HG02981 (cell line): ENCODE measurements around the gene GPS2.
A peak's percentile ranks its signal among the peaks of the same experiment; 100 is the strongest.

Experiments
- ATAC-seq: cut with Tn5 transposase; IDR thresholded peaks from one replicate; pipeline ENCODE4 v1.9.1; 2021; ENCODE audit warnings: mild to moderate bottlenecking, moderate library complexity; ENCODE audit not compliant: unreplicated experiment

GPS2 gene

GRCh38 chr17:7314719-7315569 is at the start of gene GPS2:
Gene GPS2, minus strand, starts transcription at chr17:7315360. Its CDS starts 308 bp downstream, at chr17:7315052.
- peak; percentile 68 for ATAC-seq

GRCh38 chr17:7363311-7363710 is 48.2 kb upstream of the GPS2 start:
- no peak for ATAC-seq

- no peak for ATAC-seq
Observed at GRCh38 chr17:7361906-7362305, 46.7 kb upstream of the GPS2 start.

- ATAC-seq, result no peak
Observed at GRCh38 chr17:7357381-7357780, 42.2 kb upstream of the GPS2 start.

- no peak for ATAC-seq
Observed at GRCh38 chr17:7356756-7357155, 41.6 kb upstream of the GPS2 start.

- ATAC-seq, result no peak
Observed at GRCh38 chr17:7356072-7356549, 41.0 kb upstream of the GPS2 start.

- ATAC-seq, result no peak
Observed at GRCh38 chr17:7355573-7355972, 40.4 kb upstream of the GPS2 start.

- no peak for ATAC-seq
Observed at GRCh38 chr17:7355053-7355452, 39.9 kb upstream of the GPS2 start, which contains the start of gene TMEM95. Gene TMEM95, plus strand, starts transcription at chr17:7355156. Its CDS starts 49 bp downstream, at chr17:7355205.

GRCh38 chr17:7354262-7354843 is 39.2 kb upstream of the GPS2 start:
- no peak for ATAC-seq

- ATAC-seq, result no peak
Observed at GRCh38 chr17:7352910-7353635, 37.9 kb upstream of the GPS2 start.

GRCh38 chr17:7352503-7352889 is 37.3 kb upstream of the GPS2 start:
- ATAC-seq, result no peak

- peak; percentile 56 for ATAC-seq
Observed at GRCh38 chr17:7351665-7352502, 36.7 kb upstream of the GPS2 start, which contains the start of gene KCTD11. Gene KCTD11, plus strand, starts transcription at chr17:7352162.

GRCh38 chr17:7348478-7349242 is 33.5 kb upstream of the GPS2 start:
- ATAC-seq, result no peak

GRCh38 chr17:7347630-7348477 is 32.7 kb upstream of the GPS2 start:
- no peak for ATAC-seq

GRCh38 chr17:7346761-7347614 is 31.8 kb upstream of the GPS2 start:
- no peak for ATAC-seq

GRCh38 chr17:7343250-7343649 is 28.1 kb upstream of the GPS2 start:
- no peak for ATAC-seq

- no peak for ATAC-seq
Observed at GRCh38 chr17:7341842-7342241, 26.7 kb upstream of the GPS2 start.

GRCh38 chr17:7340179-7340578 is 25.0 kb upstream of the GPS2 start:
- no peak for ATAC-seq
